ENCODE results near the gene ANO8.
"Not testable (repeated sequence)": the region's sequence is repeated elsewhere in the genome, so short reads cannot be mapped to it uniquely, and the experiment has no call there.

ANO8 gene

GRCh38 chr19:17286263-17286662 is 48.4 kb downstream of the ANO8 start:
- no peak for DNase-seq

GRCh38 chr19:17285415-17286135 is 49.1 kb downstream of the ANO8 start:
- DNase-seq = no peak

- no peak for DNase-seq
Measured at GRCh38 chr19:17283504-17283996, 51.1 kb downstream of the ANO8 start.

- peak; percentile 61 to 82 (median 69) for DNase-seq
Measured at GRCh38 chr19:17282488-17283125, 52.0 kb downstream of the ANO8 start.

- DNase-seq = peak in 2 of 5 experiments; percentile 32 to 49
Measured at GRCh38 chr19:17281391-17282304, 53.0 kb downstream of the ANO8 start, which contains the start of gene ANKLE1. TSS of gene ANKLE1 (plus strand) at chr19:17281901. CDS start at chr19:17281921, 20 bp downstream.

- DNase-seq = no peak
Measured at GRCh38 chr19:17279436-17279835, 55.2 kb downstream of the ANO8 start.

DNA sequence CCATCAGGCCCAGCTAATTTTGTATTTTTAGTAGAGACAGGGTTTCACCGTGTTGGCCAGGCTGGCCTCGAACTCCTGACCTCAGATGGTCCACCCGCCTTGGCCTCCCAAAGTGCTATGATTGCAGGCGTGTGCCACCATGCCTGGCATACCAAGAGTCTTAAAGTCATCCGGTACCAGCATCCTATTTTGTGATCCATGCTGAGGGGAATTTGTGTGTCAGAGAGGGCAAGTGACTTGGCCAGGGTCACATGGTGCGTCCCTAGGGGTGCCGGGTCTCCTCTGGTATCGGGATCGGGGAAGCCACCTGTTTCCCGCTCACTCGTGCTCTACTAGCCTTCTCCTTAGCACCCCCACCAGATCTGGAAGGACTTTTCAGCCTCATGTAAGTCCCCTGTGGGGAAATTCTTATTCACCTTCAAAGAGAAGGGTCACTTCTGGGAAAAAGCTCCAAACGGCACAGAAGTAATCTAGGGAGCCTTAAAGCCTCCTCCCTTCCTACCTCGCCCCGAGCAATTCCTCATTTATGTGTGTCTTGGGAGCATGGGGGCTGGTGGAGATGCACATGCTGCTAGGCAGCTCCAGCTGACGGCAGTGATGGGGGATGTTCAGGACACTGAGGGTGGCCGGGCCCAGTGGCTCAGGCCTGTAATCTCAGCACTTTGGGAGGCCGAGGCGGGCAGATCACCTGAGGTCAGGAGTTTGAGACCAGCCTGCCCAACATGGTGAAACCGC is 59.0 kb downstream of the ANO8 start:
- no peak for DNase-seq

DNA sequence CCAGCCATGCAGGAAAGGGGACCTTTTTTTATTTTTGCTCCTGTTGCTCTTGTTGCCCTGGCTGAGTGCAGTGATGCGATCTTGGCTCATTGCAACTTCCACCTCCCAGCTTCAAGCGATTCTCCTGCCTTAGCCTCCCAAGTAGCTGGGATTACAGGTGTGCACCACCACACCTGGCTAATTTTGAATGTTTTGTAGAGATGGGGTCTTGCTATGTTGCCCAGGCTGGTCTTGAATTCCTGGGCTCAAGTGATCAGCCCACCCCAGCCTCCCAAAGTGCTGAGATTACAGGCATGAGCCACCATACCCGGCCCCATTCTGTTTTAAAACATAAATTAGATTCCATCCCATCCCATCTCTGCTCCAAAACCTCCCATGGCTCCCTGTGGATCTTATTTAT is 59.8 kb downstream of the ANO8 start:
- DNase-seq = not testable (repeated sequence)

Measured in T-helper 2 cell (primary cell).